H9 (cell line): ENCODE results near the gene PHF21A. TPM values are rescaled to one million over a fixed set of nuclear protein-coding genes. Genes with fewer than 3 reads are reported as not detected.

Experiments used
- DNase-seq: peaks from one replicate; pipeline ENCODE4 v3.0.0-alpha.2; 2017
- H2AFZ ChIP-seq: one replicate; pipeline ENCODE4 v1.6.1; 2013; ENCODE audit warnings: mild to moderate bottlenecking, low read length, control low read depth, moderate library complexity
- H2AK5ac ChIP-seq: 2 replicates; pipeline ENCODE4 v1.6.1; 2013; ENCODE audit warnings: low read length, control low read depth, mixed read lengths; ENCODE audit not compliant: insufficient read length
- H2BK120ac ChIP-seq: one replicate; pipeline ENCODE4 v1.6.1; 2013; ENCODE audit warnings: low read depth, mild to moderate bottlenecking, low read length, control low read depth, inconsistent platforms; ENCODE audit not compliant: poor library complexity, severe bottlenecking
- H2BK12ac ChIP-seq: 2 replicates; pipeline ENCODE4 v1.6.1; 2013; ENCODE audit warnings: low read length, control low read depth, mixed read lengths, low read depth; ENCODE audit not compliant: insufficient read length
- H2BK15ac ChIP-seq: 2 replicates; pipeline ENCODE4 v1.6.1; 2013; ENCODE audit warnings: low read depth, low read length, control low read depth
- H2BK20ac ChIP-seq: one replicate; pipeline ENCODE4 v1.6.1; 2013; ENCODE audit warnings: low read depth, mild to moderate bottlenecking, low read length, control low read depth, inconsistent platforms; ENCODE audit not compliant: poor library complexity, severe bottlenecking
- H2BK5ac ChIP-seq: 2 replicates; pipeline ENCODE4 v1.6.1; 2013; ENCODE audit warnings: low read length, control low read depth, mixed read lengths; ENCODE audit not compliant: insufficient read length
- H3K14ac ChIP-seq: 2 replicates; pipeline ENCODE4 v1.6.1; 2013; ENCODE audit warnings: low read length, control low read depth; ENCODE audit not compliant: insufficient read depth
- H3K18ac ChIP-seq: 2 replicates; pipeline ENCODE4 v1.6.1; 2013; ENCODE audit warnings: low read depth, mild to moderate bottlenecking, mixed read lengths, low read length, control low read depth; ENCODE audit not compliant: insufficient read length
- H3K23ac ChIP-seq: 2 replicates; pipeline ENCODE4 v1.6.1; 2013; ENCODE audit warnings: low read length, control low read depth, mixed read lengths, low read depth; ENCODE audit not compliant: insufficient read length
- H3K23me2 ChIP-seq: 2 replicates; pipeline ENCODE4 v1.6.1; 2013; ENCODE audit warnings: low read depth, mild to moderate bottlenecking, mixed read lengths, low read length, control low read depth; ENCODE audit not compliant: insufficient read length, poor library complexity, severe bottlenecking
- H3K27ac ChIP-seq: 2 replicates; pipeline ENCODE4 v1.5.1; 2013; ENCODE audit warnings: low read length, control low read depth, mixed read lengths, low read depth; ENCODE audit not compliant: insufficient read length
- H3K27me3 ChIP-seq: 2 replicates; pipeline ENCODE4 v1.6.1; 2013; ENCODE audit warnings: low read length, control low read depth, inconsistent platforms; ENCODE audit not compliant: insufficient read depth
- H3K4ac ChIP-seq: 2 replicates; pipeline ENCODE4 v1.6.1; 2013; ENCODE audit warnings: low read depth, mild to moderate bottlenecking, control low read depth, inconsistent platforms, low read length, moderate library complexity
- H3K4me1 ChIP-seq: 2 replicates; pipeline ENCODE4 v1.6.1; 2013; ENCODE audit warnings: low read length, control low read depth, inconsistent platforms; ENCODE audit not compliant: insufficient read depth
- H3K4me2 ChIP-seq: 2 replicates; pipeline ENCODE4 v1.6.1; 2013; ENCODE audit warnings: low read length, control low read depth, mixed read lengths; ENCODE audit not compliant: insufficient read length, insufficient read depth
- H3K56ac ChIP-seq: 2 replicates; pipeline ENCODE4 v1.6.1; 2013; ENCODE audit warnings: low read depth, mild to moderate bottlenecking, mixed read lengths, low read length, control low read depth; ENCODE audit not compliant: insufficient read length
- H3K79me1 ChIP-seq: 2 replicates; pipeline ENCODE4 v1.6.1; 2013; ENCODE audit warnings: low read depth, mild to moderate bottlenecking, moderate library complexity, low read length, control low read depth, inconsistent platforms; ENCODE audit not compliant: insufficient read depth, poor library complexity, severe bottlenecking
- H3K79me2 ChIP-seq: 2 replicates; pipeline ENCODE4 v1.6.1; 2013; ENCODE audit warnings: low read length, control low read depth, inconsistent platforms; ENCODE audit not compliant: insufficient read depth
- H3K9ac ChIP-seq: 2 replicates; pipeline ENCODE4 v1.6.1; 2013; ENCODE audit warnings: low read length, control low read depth, mixed read lengths; ENCODE audit not compliant: insufficient read length; ENCODE audit errors: extremely low read depth
- H3K9me3 ChIP-seq: one replicate; pipeline ENCODE4 v1.6.1; 2013; ENCODE audit warnings: low read depth, low read length, inconsistent platforms; ENCODE audit not compliant: control insufficient read depth
- H3T11ph ChIP-seq: one replicate; pipeline ENCODE4 v1.6.1; 2013; ENCODE audit warnings: mild to moderate bottlenecking, low read length, control low read depth, inconsistent platforms
- H4K20me1 ChIP-seq: one replicate; pipeline ENCODE4 v1.6.1; 2013; ENCODE audit not compliant: control insufficient read depth, insufficient read length, insufficient read depth
- H4K5ac ChIP-seq: 2 replicates; pipeline ENCODE4 v1.6.1; 2013; ENCODE audit warnings: low read depth, mild to moderate bottlenecking, mixed read lengths, low read length, control low read depth; ENCODE audit not compliant: insufficient read length
- H4K8ac ChIP-seq: replicated peaks from 2 replicates; pipeline ENCODE4 v1.6.1; 2013; ENCODE audit warnings: low read length, control low read depth, mixed read lengths, low read depth; ENCODE audit not compliant: insufficient read length
- H4K91ac ChIP-seq: 2 replicates; pipeline ENCODE4 v1.6.1; 2013; ENCODE audit warnings: low read depth, mild to moderate bottlenecking, moderate library complexity, mixed read lengths, low read length, control low read depth; ENCODE audit not compliant: insufficient read length
- H3K27ac Mint-ChIP-seq, 3 experiments: 2 replicates in 2 of 3; 3 replicates in 1 of 3; pipeline ENCODE4 v1.8.0; 2020 to 2021; ENCODE audit warnings: mixed read lengths in 3 of 3, mild to moderate bottlenecking in 1 of 3, moderate library complexity in 1 of 3
- H3K27me3 Mint-ChIP-seq: 2 replicates; pipeline ENCODE4 v1.8.0; 2021; ENCODE audit warnings: low read depth, mild to moderate bottlenecking, moderate library complexity, mixed read lengths
- H3K36me3 Mint-ChIP-seq, 3 experiments: 2 replicates in 2 of 3; 3 replicates in 1 of 3; pipeline ENCODE4 v1.8.0; 2020 to 2021; ENCODE audit warnings: low read depth in 3 of 3, mixed read lengths in 3 of 3; ENCODE audit not compliant: insufficient read depth in 1 of 3
- H3K4me1 Mint-ChIP-seq, 2 experiments: 2 replicates each; pipeline ENCODE4 v1.8.0; 2020; ENCODE audit warnings: mixed read lengths in 2 of 2
- H3K4me3 Mint-ChIP-seq, 2 experiments: 2 replicates in 1 of 2; 3 replicates in 1 of 2; pipeline ENCODE4 v1.8.0; 2020 to 2021; ENCODE audit warnings: mild to moderate bottlenecking in 2 of 2, mixed read lengths in 2 of 2, moderate library complexity in 1 of 2
- H3K9me3 Mint-ChIP-seq, 2 experiments: 2 replicates in 1 of 2; 3 replicates in 1 of 2; pipeline ENCODE4 v1.8.0; 2020; ENCODE audit warnings: mild to moderate bottlenecking in 2 of 2, mixed read lengths in 2 of 2, moderate library complexity in 1 of 2
- WGBS: extraction: QIAGEN DNeasy Blood & Tissue Kit; methylation state at CpG from one replicate; pipeline ENCODE4 v1.1.7; 2013; ENCODE audit warnings: missing lambda C conversion rate, low lambda C conversion rate, mixed read lengths; ENCODE audit not compliant: insufficient read length; ENCODE audit errors: extremely low coverage; 5-methylcytosine and 5-hydroxymethylcytosine counted together
- total RNA-seq: library from RNA; stranded (reverse); gene quantifications from 2 replicates; pipeline ENCODE4 v1.2.1, GENCODE V29; 2021
- TF ChIP-seq, protein P1 (sequence below): fragments of 200-600 bp; sonication (generic); conservative IDR thresholded peaks from 3 replicates; pipeline ENCODE4 v1.8.0; 2021; ENCODE audit warnings: antibody characterized with exemption, mild to moderate bottlenecking

Gene PHF21A
- total RNA-seq, 1 experiment from 2014 or later: 33.8 TPM

GRCh38 chr11:45885921-45886721 is 235.1 kb downstream of the PHF21A start:
- no peak overlapping the region for H4K5ac ChIP-seq
- Mint-ChIP-seq H3K36me3 (peaks cover 0 to under 1% (median 0%) of the 10 kb centered on the region in 3 experiments; a peak in 1 of 7 replicates), H3K4me3 (peak overlapping the region; percentile 73 to 81), H3K27me3 (peaks cover 10% of the 10 kb centered on the region), H3K9me3 (no peaks in the 10 kb centered on the region; a peak in 1 of 5 replicates), H3K27ac (no peak overlapping the region), H3K4me1 (peaks cover 8 to 15% of the 10 kb centered on the region in 2 experiments)
- H3K56ac ChIP-seq: no peak overlapping the region
- H2BK120ac ChIP-seq: no peak overlapping the region
- no CpG with 5 or more reads among the region's 43 CpGs for WGBS
- H4K20me1 ChIP-seq: no peaks in the 10 kb centered on the region
- H3K27me3 ChIP-seq: no peaks in the 10 kb centered on the region
- no peak overlapping the region for H3K23ac ChIP-seq
- TF ChIP-seq, protein P1, sequence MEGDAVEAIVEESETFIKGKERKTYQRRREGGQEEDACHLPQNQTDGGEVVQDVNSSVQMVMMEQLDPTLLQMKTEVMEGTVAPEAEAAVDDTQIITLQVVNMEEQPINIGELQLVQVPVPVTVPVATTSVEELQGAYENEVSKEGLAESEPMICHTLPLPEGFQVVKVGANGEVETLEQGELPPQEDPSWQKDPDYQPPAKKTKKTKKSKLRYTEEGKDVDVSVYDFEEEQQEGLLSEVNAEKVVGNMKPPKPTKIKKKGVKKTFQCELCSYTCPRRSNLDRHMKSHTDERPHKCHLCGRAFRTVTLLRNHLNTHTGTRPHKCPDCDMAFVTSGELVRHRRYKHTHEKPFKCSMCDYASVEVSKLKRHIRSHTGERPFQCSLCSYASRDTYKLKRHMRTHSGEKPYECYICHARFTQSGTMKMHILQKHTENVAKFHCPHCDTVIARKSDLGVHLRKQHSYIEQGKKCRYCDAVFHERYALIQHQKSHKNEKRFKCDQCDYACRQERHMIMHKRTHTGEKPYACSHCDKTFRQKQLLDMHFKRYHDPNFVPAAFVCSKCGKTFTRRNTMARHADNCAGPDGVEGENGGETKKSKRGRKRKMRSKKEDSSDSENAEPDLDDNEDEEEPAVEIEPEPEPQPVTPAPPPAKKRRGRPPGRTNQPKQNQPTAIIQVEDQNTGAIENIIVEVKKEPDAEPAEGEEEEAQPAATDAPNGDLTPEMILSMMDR: no peak
- H2AK5ac ChIP-seq: no peak overlapping the region
- no peak overlapping the region for H2BK5ac ChIP-seq
- no peak overlapping the region for H2BK12ac ChIP-seq
- H3K4me2 ChIP-seq: peak overlapping the region; percentile 10
- no peak overlapping the region for H3K4ac ChIP-seq
- H3T11ph ChIP-seq: no peak overlapping the region
- H3K23me2 ChIP-seq: no peaks in the 10 kb centered on the region
- no peak overlapping the region for H4K91ac ChIP-seq
- H4K8ac ChIP-seq: no peak overlapping the region
- no peak overlapping the region for H3K18ac ChIP-seq
- H2AFZ ChIP-seq: no peak overlapping the region
- no peak overlapping the region for H3K9ac ChIP-seq
- H3K27ac ChIP-seq: no peak overlapping the region
- H3K9me3 ChIP-seq: no peaks in the 10 kb centered on the region
- H2BK20ac ChIP-seq: no peak overlapping the region
- H3K4me1 ChIP-seq: 0 out of 2 replicates have a peak, but pooled peaks cover 2% of the 10 kb centered on the region
- DNase-seq: peak; percentile 82
- H3K14ac ChIP-seq: no peak overlapping the region; the same call in 1 of the 2 replicates
- no peaks in the 10 kb centered on the region for H3K79me1 ChIP-seq
- H3K79me2 ChIP-seq: no peaks in the 10 kb centered on the region
- H2BK15ac ChIP-seq: no peak overlapping the region
